A549 treated with Mapracorat at 1 μM for 4 hours (cell line): ENCODE measurements around the gene AREG. TPM values are rescaled to one million over a fixed set of nuclear protein-coding genes. Genes with fewer than 3 reads are reported as not detected.

ENCODE experiments used
- total RNA-seq: library from RNA; stranded (reverse); fragments of 200-300 nt; extraction: Qiagen RNA extraction; gene quantifications from 5 replicates; pipeline ENCODE4 v1.2.3, GENCODE V29; 2022

The AREG gene
- 30.9 to 36.6 TPM (median 33.2 TPM) in 5 replicates for total RNA-seq

GRCh38 chr4:74444891-74445642 lies at the start of gene AREG:
Gene AREG, plus strand, starts transcription at chr4:74445136. Its CDS starts 210 bp downstream, at chr4:74445346.

Other genes starting within 250 kb of the AREG start
- not detected in 5 replicates for gene EPGN, start 136.7 kb upstream of the AREG start, total RNA-seq
- 12.6 to 18.5 TPM (median 16.3 TPM) in 5 replicates for gene EREG, start 80.0 kb upstream of the AREG start, total RNA-seq